Esophagus muscularis mucosa (tissue), 4 donors: ENCODE measurements around the gene SLC25A13. TPM values are rescaled to one million over a fixed set of nuclear protein-coding genes. Genes with fewer than 3 reads are reported as not detected.

Source experiments
- DNase-seq: peaks from one replicate; pipeline ENCODE4 v3.0.0-alpha.2; 2017; ENCODE audit errors: extremely low spot score
- H3K27ac ChIP-seq, 4 donors: fragments of 200-600 bp; sonication (generic); replicated peaks in 1 of 4; 1 replicate in 3 of 4; 2 replicates in 1 of 4; pipeline ENCODE4 v1.5.1; 2016 to 2019; ENCODE audit warnings: mild to moderate bottlenecking in 1 of 4
- H3K27me3 ChIP-seq, 4 donors: fragments of 200-600 bp; sonication (generic); one replicate each; pipeline versions ENCODE4 v1.5.1 to v1.6.0; 2016 to 2019
- H3K36me3 ChIP-seq, 4 donors: fragments of 200-600 bp; sonication (generic); one replicate each; pipeline ENCODE4 v1.5.1; 2016 to 2019
- H3K4me1 ChIP-seq, 4 donors: fragments of 200-600 bp; sonication (generic); one replicate each; pipeline ENCODE4 v1.5.1; 2016 to 2019
- H3K4me3 ChIP-seq, 4 donors: fragments of 200-600 bp; sonication (generic); 1 replicate in 2 of 4; 2 replicates in 2 of 4; pipeline ENCODE4 v1.5.1; 2016 to 2019; ENCODE audit warnings: mild to moderate bottlenecking in 4 of 4, moderate library complexity in 1 of 4
- H3K9me3 ChIP-seq, 4 donors: fragments of 200-600 bp; sonication (generic); 1 replicate in 3 of 4; 2 replicates in 1 of 4; pipeline ENCODE4 v1.5.1; 2016 to 2019
- EP300 ChIP-seq: sonication (generic); formaldehyde crosslinking; IDR thresholded peaks from one replicate; pipeline ENCODE4 v1.6.1; 2017; ENCODE audit warnings: antibody characterized with exemption
- POLR2A ChIP-seq: fragments of 450-650 bp; IDR thresholded peaks from one replicate; pipeline ENCODE4 v1.6.1; 2017; ENCODE audit warnings: antibody characterized with exemption, moderate library complexity, mild to moderate bottlenecking, low read depth
- POLR2AphosphoS5 ChIP-seq, 2 donors: sonication (generic); formaldehyde crosslinking; IDR thresholded peaks; one replicate each; pipeline ENCODE4 v1.6.1; 2017; ENCODE audit warnings: antibody characterized with exemption in 2 of 2
- WGBS: methylation state at CpG from one replicate; pipeline ENCODE4 v1.1.5; 2018; 5-methylcytosine and 5-hydroxymethylcytosine counted together
- intact Hi-C: fragments of 100-400 bp; cut with DNase I; formaldehyde crosslinking; loops from one replicate; pipeline ENCODE4 v1.15.1; 2023
- total RNA-seq, 4 donors: library from RNA; depleted of rRNA; stranded (reverse); fragments of >200 nt; gene quantifications; one replicate each; pipeline versions ENCODE4 v1.1.0 to v1.2.1, GENCODE V29; 2016
- TF ChIP-seq, protein P1 (sequence below), 3 experiments: fragments of 200-600 bp in 2 of 3; fragments of 450-650 bp in 1 of 3; sonication (generic) in 2 of 3; IDR thresholded peaks; one replicate each; pipeline ENCODE4 v1.5.1; 2017 to 2019; ENCODE audit warnings: antibody characterized with exemption in 3 of 3, mild to moderate bottlenecking in 2 of 3, moderate library complexity in 1 of 3

The SLC25A13 gene
- total RNA-seq, 4 donors from 2014 or later = 8.6 to 17.4 (median 14.4) TPM

DNA sequence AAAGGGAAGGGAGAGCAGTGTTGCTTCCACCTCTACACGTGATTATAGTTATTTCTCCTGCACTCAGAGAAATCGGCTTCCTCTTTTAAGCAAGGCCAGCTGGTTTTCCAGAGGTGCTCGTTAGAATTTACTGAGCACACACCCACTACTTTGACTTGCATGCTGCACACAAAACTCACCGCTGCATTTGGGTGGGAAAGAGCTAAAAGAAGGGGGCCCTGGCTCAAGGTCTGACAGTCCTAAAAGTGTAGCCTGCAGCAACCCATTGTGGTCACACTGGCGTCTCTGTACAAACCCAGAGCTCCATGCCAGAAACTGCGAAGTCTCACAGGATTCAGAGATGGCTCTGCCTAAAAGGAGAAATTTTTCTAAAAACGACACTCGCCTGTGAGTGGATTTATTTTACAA, 133.7 kb downstream of the SLC25A13 start:
- H3K4me1 ChIP-seq = peaks cover 0 to 9% (median 0%) of the 10 kb centered on the region in 4 donors
- intact Hi-C loops = no loop called here
- no peak overlapping the region for H3K4me3 ChIP-seq
- DNase-seq = no peak
- TF ChIP-seq POLR2AphosphoS5 (IDR thresholded peaks at IDR 0.05) (no peak), POLR2A (no peak), EP300 (no peak)
- TF ChIP-seq, protein P1, sequence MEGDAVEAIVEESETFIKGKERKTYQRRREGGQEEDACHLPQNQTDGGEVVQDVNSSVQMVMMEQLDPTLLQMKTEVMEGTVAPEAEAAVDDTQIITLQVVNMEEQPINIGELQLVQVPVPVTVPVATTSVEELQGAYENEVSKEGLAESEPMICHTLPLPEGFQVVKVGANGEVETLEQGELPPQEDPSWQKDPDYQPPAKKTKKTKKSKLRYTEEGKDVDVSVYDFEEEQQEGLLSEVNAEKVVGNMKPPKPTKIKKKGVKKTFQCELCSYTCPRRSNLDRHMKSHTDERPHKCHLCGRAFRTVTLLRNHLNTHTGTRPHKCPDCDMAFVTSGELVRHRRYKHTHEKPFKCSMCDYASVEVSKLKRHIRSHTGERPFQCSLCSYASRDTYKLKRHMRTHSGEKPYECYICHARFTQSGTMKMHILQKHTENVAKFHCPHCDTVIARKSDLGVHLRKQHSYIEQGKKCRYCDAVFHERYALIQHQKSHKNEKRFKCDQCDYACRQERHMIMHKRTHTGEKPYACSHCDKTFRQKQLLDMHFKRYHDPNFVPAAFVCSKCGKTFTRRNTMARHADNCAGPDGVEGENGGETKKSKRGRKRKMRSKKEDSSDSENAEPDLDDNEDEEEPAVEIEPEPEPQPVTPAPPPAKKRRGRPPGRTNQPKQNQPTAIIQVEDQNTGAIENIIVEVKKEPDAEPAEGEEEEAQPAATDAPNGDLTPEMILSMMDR (IDR thresholded peaks at IDR 0.05) = no peak
- H3K9me3 ChIP-seq = no peaks in the 10 kb centered on the region
- H3K27me3 ChIP-seq = no peaks in the 10 kb centered on the region
- H3K36me3 ChIP-seq = peaks cover 18 to 97% (median 60%) of the 10 kb centered on the region in 4 donors
- H3K27ac ChIP-seq = no peak overlapping the region
- WGBS = 52% methylated on average over 8 of the region's 8 CpGs

DNA sequence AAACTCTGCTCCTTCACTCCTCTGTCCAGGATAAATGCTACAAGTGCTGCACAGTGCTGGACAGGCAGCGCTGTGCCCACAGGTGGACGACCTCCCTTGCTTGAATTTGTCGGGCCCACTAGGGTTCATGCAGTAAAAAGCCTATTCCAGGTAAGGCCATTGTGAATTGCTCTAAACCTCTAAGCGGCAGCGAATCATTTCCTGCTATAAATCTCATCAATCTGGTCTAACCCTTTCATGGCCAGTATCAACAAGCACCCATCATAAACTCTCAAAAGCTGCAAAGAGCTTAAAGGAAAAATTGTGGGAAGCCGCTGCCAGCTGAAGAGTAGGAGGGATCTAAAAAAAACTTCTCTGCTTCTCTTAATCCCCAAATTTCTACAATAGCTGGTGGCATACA, 134.2 kb downstream of the SLC25A13 start:
- no peak overlapping the region for H3K27ac ChIP-seq
- WGBS = 80% methylated on average over 6 of the region's 6 CpGs

DNA sequence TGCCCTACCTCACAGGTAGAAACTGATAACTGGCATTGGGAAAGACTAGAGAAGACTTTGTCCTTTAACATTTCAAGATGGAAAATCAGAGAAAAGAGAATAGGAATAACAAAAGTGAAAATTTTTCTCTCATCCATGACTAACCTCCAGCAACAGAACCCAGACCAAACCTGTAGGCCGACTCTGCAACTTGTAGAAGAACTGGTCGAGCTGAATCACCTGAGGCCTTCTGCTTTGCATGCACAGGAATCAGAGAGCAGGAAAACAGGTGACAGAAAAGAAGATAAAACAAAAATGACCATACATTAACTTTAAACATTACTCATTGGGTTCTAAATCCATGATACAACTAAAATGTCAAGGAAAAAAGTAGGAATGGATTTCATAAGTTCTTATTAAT, 137.1 kb downstream of the SLC25A13 start:
- 94% methylated on average over 2 of the region's 2 CpGs for WGBS
- no peak overlapping the region for H3K27ac ChIP-seq
- intact Hi-C loops = no loop called here
- TF ChIP-seq POLR2AphosphoS5 (IDR thresholded peaks at IDR 0.05) (no peak), EP300 (no peak), POLR2A (no peak)
- TF ChIP-seq, protein P1 (IDR thresholded peaks at IDR 0.05) = no peak
- H3K4me3 ChIP-seq = no peak overlapping the region
- H3K4me1 ChIP-seq = peaks cover 0 to 9% (median 0%) of the 10 kb centered on the region in 4 donors
- DNase-seq = no peak
- H3K9me3 ChIP-seq = no peaks in the 10 kb centered on the region
- no peaks in the 10 kb centered on the region for H3K27me3 ChIP-seq
- peaks cover 14 to 92% (median 49%) of the 10 kb centered on the region in 4 donors for H3K36me3 ChIP-seq

More for the DNA sequence above, 134.2 kb downstream of the SLC25A13 start:
- Histone ChIP-seq H3K4me1 (peaks cover 0 to 9% (median 0%) of the 10 kb centered on the region in 4 donors), H3K4me3 (no peak overlapping the region), H3K36me3 (peaks cover 18 to 97% (median 60%) of the 10 kb centered on the region in 4 donors), H3K9me3 (no peaks in the 10 kb centered on the region), H3K27me3 (no peaks in the 10 kb centered on the region)
- intact Hi-C loops = no loop called here
- DNase-seq = no peak
- no peak for TF ChIP-seq EP300
- TF ChIP-seq, protein P1 (IDR thresholded peaks at IDR 0.05) = no peak
- TF ChIP-seq POLR2AphosphoS5 (IDR thresholded peaks at IDR 0.05) = no peak
- TF ChIP-seq POLR2A = no peak

DNA sequence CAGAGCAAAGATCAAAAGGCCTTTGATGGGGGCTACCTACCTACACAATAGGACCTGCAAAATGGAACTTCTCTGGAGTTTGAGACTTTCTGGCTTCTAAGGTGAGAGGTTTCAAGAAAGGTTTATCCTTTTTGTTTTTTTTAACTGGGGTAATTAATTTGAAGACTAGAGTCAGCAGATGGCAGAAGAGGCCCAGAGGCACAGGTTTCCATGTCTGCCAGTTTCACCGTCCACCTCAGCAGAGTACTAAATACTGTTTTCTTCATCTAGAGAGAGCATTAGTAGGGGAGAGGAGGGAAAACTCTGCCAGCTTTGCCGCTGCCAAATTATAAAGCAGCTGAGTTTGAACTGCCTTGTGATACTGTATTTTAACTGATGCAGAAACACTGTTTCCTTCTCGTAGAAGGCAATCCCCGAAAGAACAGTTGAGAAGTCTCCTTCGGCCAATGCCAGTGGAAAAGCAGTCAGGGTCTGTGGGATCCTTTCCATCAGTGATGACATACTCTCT, 138.7 kb downstream of the SLC25A13 start:
- 94% methylated on average over 5 of the region's 5 CpGs for WGBS

More for the DNA sequence above, 138.7 kb downstream of the SLC25A13 start:
- H3K27ac ChIP-seq = no peak overlapping the region
- H3K4me3 ChIP-seq = no peak overlapping the region
- intact Hi-C loops = no loop called here
- H3K27me3 ChIP-seq = no peaks in the 10 kb centered on the region
- peaks cover 0 to 7% (median 0%) of the 10 kb centered on the region in 4 donors for H3K4me1 ChIP-seq
- TF ChIP-seq POLR2AphosphoS5 (IDR thresholded peaks at IDR 0.05) (no peak), EP300 (no peak), POLR2A (no peak)
- TF ChIP-seq, protein P1 (IDR thresholded peaks at IDR 0.05) = no peak
- peaks cover 14 to 80% (median 47%) of the 10 kb centered on the region in 4 donors for H3K36me3 ChIP-seq
- no peaks in the 10 kb centered on the region for H3K9me3 ChIP-seq
- no peak for DNase-seq
